ENCODE results near the gene LNPEP.

DNA sequence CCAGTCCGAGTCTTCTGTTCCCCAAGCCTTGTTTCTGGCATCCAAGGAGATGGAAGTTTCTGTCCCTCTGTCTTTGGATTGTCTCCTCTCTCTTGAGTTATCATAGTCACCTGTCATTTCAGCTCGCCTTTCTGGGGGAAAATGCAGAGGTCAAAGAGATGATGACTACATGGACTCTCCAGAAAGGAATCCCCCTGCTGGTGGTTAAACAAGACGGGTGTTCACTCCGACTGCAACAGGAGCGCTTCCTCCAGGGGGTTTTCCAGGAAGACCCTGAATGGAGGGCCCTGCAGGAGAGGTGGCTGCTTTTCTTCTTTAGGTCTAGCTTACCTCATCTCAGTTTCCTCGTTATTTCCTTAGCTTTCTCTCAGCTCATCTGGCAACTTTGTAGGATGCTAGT is 34.5 kb upstream of the LNPEP start:
- TF ChIP-seq EP300 (IDR thresholded peaks at IDR 0.05) (no peak), POLR2A (IDR thresholded peaks at IDR 0.05) (no peak)
- TF ChIP-seq, protein P1, sequence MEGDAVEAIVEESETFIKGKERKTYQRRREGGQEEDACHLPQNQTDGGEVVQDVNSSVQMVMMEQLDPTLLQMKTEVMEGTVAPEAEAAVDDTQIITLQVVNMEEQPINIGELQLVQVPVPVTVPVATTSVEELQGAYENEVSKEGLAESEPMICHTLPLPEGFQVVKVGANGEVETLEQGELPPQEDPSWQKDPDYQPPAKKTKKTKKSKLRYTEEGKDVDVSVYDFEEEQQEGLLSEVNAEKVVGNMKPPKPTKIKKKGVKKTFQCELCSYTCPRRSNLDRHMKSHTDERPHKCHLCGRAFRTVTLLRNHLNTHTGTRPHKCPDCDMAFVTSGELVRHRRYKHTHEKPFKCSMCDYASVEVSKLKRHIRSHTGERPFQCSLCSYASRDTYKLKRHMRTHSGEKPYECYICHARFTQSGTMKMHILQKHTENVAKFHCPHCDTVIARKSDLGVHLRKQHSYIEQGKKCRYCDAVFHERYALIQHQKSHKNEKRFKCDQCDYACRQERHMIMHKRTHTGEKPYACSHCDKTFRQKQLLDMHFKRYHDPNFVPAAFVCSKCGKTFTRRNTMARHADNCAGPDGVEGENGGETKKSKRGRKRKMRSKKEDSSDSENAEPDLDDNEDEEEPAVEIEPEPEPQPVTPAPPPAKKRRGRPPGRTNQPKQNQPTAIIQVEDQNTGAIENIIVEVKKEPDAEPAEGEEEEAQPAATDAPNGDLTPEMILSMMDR (IDR thresholded peaks at IDR 0.05), result no peak
